IPS DF 4.7 (cell line): Measurements from ENCODE around the gene YAF2.
"Not testable (repeated sequence)": the region's sequence is repeated elsewhere in the genome, so short reads cannot be mapped to it uniquely, and the experiment has no call there.

Source experiments
- DNase-seq: peaks from one replicate; pipeline ENCODE4 v3.0.0-alpha.2; 2013; ENCODE audit warnings: low spot score; ENCODE audit errors: extremely low read depth

The YAF2 gene

DNA sequence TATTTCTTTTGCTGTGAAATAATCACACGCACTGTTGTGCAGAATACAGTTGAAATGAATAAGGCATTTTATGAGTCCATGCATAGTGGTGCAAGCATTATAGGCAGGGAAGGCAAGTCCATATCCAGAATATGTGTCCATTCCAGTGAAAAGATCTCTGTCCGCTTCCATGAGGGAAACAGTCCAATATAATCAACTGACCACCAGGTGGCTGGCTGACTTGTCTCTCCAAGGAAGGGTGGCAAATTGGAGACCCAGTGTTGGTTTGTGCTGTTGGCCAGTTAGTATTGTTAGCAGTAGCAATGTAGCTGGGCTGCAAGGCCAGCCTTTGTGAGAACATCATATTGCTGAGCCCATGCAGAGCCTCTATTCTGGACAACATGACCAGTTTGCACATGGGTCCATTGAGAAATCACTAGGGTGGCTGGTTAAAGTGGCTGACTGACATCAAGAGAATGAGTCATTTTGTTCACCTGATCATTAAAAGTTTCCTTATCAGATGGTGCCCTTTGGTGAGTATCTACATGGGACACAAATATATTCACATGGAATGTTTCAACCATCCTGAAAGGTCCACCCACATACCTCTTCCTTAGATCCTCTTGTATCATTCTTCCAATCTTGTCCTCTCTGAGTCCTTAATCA lies 17.3 kb upstream of the YAF2 start:
- no peak for DNase-seq

DNA sequence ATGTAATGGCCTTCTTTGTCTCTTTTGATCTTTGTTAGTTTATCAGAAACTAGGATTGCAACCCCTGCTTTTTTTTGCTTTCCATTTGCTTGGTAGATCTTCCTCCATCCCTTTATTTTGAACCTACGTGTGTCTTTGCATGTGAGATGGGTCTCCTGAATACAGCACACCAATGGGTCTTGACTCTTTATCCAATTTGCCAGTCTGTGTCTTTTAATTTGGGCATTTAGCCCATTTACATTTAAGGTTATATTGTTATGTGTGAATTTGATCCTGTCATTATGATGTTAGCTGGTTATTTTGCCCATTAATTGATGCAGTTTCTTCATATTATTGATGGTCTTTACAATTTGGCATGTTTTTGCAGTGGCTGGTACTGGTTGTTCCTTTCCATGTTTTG lies 14.6 kb upstream of the YAF2 start:
- DNase-seq: not testable (repeated sequence)

DNA sequence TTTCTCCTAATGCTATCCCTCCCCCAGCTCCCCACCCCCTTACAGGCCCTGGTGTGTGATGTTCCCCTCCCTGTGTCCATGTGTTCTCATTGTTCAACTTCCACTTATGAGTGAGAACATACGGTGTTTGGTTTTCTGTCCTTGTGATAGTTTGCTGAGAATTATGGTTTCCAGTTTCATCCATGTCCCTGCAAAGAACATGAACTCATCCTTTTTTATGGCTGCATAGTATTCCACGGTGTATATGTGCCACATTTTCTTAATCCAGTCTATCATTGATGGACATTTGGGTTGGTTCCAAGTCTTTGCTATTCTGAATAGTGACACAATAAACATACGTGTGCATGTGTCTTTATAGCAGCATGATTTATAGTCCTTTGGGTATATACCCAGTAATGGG lies 11.0 kb upstream of the YAF2 start:
- DNase-seq: not testable (repeated sequence)

- DNase-seq: peak; percentile 11
Observed at GRCh38 chr12:42240131-42240750, 2.2 kb upstream of the YAF2 start.

DNA sequence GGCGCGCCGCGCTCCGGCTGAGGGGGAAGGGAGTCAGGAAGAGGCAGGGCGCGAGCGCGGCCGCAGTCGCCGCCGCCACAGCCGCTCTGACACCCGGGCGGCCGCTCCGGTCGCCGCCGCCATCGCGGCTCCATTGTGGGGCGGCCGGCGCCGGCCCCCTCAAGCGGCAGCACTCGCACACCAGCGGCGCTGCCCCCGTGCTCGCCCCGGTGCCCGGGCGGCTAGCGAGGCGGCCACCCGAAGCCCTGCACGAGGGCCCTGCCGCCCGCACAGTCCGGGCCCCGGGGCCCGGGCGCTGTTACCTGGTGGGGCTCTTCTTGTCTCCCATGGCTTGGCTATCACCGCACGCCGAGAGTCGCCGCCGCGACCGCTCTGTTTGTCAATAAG lies 202 bp downstream of the YAF2 start:
- no peak for DNase-seq

- DNase-seq: peak; percentile 25
Observed at GRCh38 chr12:42237052-42237852, 796 bp downstream of the YAF2 start.

DNA sequence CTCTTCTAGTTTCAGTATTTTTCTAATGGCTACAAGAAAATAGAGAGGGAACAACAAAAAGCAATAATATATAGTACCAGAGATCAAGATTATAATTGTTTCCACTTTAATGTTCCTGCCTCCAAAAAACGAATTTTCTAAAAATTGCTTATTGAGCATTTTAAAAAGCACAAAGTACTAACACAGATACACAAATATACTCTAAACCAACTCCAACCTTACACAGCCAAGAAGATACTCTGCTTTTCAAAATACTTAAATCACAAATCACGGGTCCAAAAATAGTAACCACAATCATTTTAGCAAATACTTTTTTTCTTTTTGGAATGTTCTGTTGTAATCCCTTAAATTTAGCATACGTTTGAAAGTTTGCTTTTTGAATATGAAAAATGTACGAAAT lies 2.0 kb downstream of the YAF2 start:
- DNase-seq: no peak

GRCh38 chr12:42235426-42235825 lies 2.6 kb downstream of the YAF2 start:
- DNase-seq: no peak

GRCh38 chr12:42234970-42235369 lies 3.1 kb downstream of the YAF2 start:
- DNase-seq: no peak

- DNase-seq: not testable (repeated sequence)
Observed at GRCh38 chr12:42227525-42227924, 10.5 kb downstream of the YAF2 start.

DNA sequence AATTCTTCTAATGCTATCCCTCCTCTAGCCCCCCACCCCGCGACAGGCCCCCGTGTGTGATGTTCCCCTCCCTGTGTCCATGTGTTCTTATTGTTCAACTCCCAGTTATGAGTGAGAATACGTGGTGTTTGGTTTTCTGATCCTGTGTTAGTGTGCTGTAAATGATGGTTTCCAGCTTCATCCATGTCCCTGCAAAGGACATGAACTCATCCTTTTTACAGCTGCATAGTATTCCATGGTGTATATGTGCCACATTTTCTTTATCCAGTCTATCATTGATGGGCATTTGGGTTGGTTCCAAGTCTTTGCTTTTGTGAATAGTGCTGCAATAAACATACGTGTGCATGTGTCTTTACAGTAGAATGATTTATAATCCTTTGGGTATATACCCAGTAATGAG lies 13.5 kb downstream of the YAF2 start:
- not testable (repeated sequence) for DNase-seq

GRCh38 chr12:42222724-42223123 lies 15.3 kb downstream of the YAF2 start:
- no peak for DNase-seq

GRCh38 chr12:42221726-42222125 lies 16.3 kb downstream of the YAF2 start:
- no peak for DNase-seq

GRCh38 chr12:42217656-42218055 lies 20.4 kb downstream of the YAF2 start:
- no peak for DNase-seq

DNA sequence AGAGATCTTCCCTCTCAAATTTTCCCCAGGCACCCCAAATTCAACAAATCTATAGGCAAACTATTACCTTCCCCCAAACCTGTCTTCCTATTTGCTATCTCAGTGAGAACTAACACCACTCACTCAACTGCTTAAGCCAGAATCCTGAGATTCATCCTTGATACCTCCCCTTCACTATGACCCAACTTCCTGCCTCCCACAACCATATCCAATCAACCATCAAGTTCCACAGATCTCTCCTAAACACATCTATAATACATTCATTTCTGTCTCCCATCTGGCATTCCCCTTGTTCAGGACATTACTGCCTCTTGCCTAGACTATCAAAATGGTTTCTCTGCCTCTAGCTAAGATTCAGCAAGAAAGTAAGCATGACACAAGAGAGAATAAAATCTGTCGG lies 21.3 kb downstream of the YAF2 start:
- DNase-seq: no peak

GRCh38 chr12:42215759-42216158 lies 22.3 kb downstream of the YAF2 start:
- DNase-seq: not testable (repeated sequence)

GRCh38 chr12:42213954-42214426 lies 24.1 kb downstream of the YAF2 start:
- DNase-seq: no peak

GRCh38 chr12:42213023-42213422 lies 25.0 kb downstream of the YAF2 start:
- no peak for DNase-seq

DNA sequence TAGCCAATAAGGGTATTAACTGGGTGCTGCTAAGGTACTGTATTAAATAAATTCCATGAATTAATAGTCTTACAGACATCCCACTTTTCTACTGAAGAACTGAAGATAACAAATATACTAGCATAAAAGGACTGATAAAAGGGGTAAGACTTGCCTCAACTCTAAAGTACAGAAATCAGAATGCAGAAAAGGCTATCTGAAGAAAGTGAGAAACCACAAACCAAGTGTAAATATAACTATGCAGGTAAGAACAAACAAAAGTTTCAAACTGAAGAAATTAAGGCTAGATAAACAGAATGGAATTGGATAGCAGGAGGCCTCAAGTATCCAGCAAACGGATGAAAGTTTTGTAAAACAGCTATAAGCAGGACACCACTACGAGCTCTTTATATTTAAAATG lies 29.5 kb downstream of the YAF2 start:
- DNase-seq: no peak

- DNase-seq: no peak
Observed at GRCh38 chr12:42204819-42205218, 33.2 kb downstream of the YAF2 start.

- DNase-seq: no peak
Observed at GRCh38 chr12:42204362-42204761, 33.7 kb downstream of the YAF2 start.

- DNase-seq: no peak
Observed at GRCh38 chr12:42201063-42201462, 37.0 kb downstream of the YAF2 start.
